GM23338 (cell line): ENCODE results near the gene XPC.

Experiments
- CTCF ChIP-seq, 2 experiments: fragments of 200-600 bp in 1 of 2; sonication (generic) in 1 of 2; conservative IDR thresholded peaks; 2 replicates each; pipeline versions ENCODE4 v1.5.1 to v1.6.1; 2016 to 2017; ENCODE audit warnings: antibody characterized with exemption in 2 of 2, low read depth in 2 of 2, mild to moderate bottlenecking in 2 of 2, moderate library complexity in 1 of 2
- EZH2phosphoT487 ChIP-seq: fragments of 200-600 bp; sonication (generic); IDR thresholded peaks from one replicate; pipeline ENCODE4 v1.8.1; 2018; ENCODE audit warnings: antibody characterized with exemption; ENCODE audit not compliant: unreplicated experiment

- TF ChIP-seq CTCF (conservative IDR thresholded peaks at IDR 0.05; ENCODE audit: low read depth in 2 of 2) = no peak
- no peak for TF ChIP-seq EZH2phosphoT487
These were observed 49.1 kb downstream of the XPC start for GRCh38 chr3:14129296-14129695.
